T-helper 17 cell (primary cell): ENCODE results near the gene DTNB. TPM values are rescaled to one million over a fixed set of nuclear protein-coding genes. Genes with fewer than 3 reads are reported as not detected.

ENCODE experiments used
- ATAC-seq: fragments of 150-1000 bp; cut with Tn5 transposase; 2 replicates; pipeline ENCODE4 v1.10.0; 2021; ENCODE audit warnings: mild to moderate bottlenecking, moderate library complexity
- DNase-seq, 3 donors: peaks; one replicate each; pipeline versions ENCODE4 v3.0.0 to v3.0.0-alpha.2; 2020 to 2021
- H3K9me3 ChIP-seq: one replicate; pipeline ENCODE4 v1.7.0; 2013; ENCODE audit warnings: low read length, mild to moderate bottlenecking; ENCODE audit not compliant: control insufficient read depth, poor library complexity, severe bottlenecking
- H3K27ac Mint-ChIP-seq: one replicate; pipeline ENCODE4 v1.8.0; 2022; ENCODE audit warnings: mild to moderate bottlenecking, moderate library complexity, mixed read lengths
- H3K27me3 Mint-ChIP-seq: one replicate; pipeline ENCODE4 v1.8.0; 2022; ENCODE audit warnings: mixed read lengths
- H3K36me3 Mint-ChIP-seq: one replicate; pipeline ENCODE4 v1.8.0; 2022; ENCODE audit warnings: low read depth, mixed read lengths
- H3K4me1 Mint-ChIP-seq: one replicate; pipeline ENCODE4 v1.8.0; 2022; ENCODE audit warnings: mild to moderate bottlenecking, mixed read lengths
- H3K4me3 Mint-ChIP-seq: one replicate; pipeline ENCODE4 v1.8.0; 2022; ENCODE audit warnings: mild to moderate bottlenecking, moderate library complexity, mixed read lengths
- total RNA-seq, 4 donors: library from RNA in 2 of 4; stranded (reverse) in 2 of 4; gene quantifications; one replicate each; pipeline ENCODE4 v1.2.3 and lab custom pipeline; 2022 to 2026

Gene DTNB
- total RNA-seq, 2 donors from 2014 or later = 32.3 to 36.3 TPM

- DNase-seq (no peak), ATAC-seq (no peak)
- Mint-ChIP-seq H3K4me1 (peaks cover 2% of the 10 kb centered on the region), H3K4me3 (no peak overlapping the region), H3K27me3 (no peaks in the 10 kb centered on the region), H3K36me3 (peaks cover 2% of the 10 kb centered on the region), H3K27ac (no peak overlapping the region)
- H3K9me3 ChIP-seq = no peaks in the 10 kb centered on the region
These were observed 238.0 kb downstream of the DTNB start for GRCh38 chr2:25435421-25435820.

- Mint-ChIP-seq H3K27ac (peak overlapping the region; percentile 67), H3K4me1 (peaks cover 2% of the 10 kb centered on the region), H3K36me3 (peaks cover 8% of the 10 kb centered on the region), H3K27me3 (no peaks in the 10 kb centered on the region), H3K4me3 (no peak overlapping the region)
- H3K9me3 ChIP-seq = no peaks in the 10 kb centered on the region
- ATAC-seq (no peak), DNase-seq (no peak)
These were observed 241.8 kb downstream of the DTNB start for GRCh38 chr2:25431604-25432003.

DNA sequence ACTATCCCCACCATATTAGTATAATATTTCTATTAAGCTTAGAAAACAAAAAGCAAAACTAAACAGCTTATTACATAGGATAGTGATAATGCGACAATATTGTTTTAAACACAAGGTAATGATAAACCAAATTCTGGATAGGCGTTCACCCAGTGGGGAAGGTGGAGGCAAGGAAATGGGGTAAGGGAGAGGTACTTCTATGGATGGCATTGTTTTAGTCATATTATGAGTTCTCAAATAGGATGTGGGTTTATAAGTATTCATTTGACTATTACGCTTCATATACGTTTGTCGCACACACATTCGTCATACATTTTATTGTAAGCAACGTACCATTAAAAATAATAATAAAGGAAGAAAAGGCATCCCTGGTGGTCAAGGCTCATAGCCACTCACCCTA lies 242.8 kb downstream of the DTNB start:
- Mint-ChIP-seq H3K27ac (no peak overlapping the region), H3K27me3 (no peaks in the 10 kb centered on the region), H3K4me1 (peaks cover 2% of the 10 kb centered on the region), H3K4me3 (no peak overlapping the region), H3K36me3 (peaks cover 8% of the 10 kb centered on the region)
- H3K9me3 ChIP-seq = no peaks in the 10 kb centered on the region
- ATAC-seq (no peak), DNase-seq (no peak)

DNA sequence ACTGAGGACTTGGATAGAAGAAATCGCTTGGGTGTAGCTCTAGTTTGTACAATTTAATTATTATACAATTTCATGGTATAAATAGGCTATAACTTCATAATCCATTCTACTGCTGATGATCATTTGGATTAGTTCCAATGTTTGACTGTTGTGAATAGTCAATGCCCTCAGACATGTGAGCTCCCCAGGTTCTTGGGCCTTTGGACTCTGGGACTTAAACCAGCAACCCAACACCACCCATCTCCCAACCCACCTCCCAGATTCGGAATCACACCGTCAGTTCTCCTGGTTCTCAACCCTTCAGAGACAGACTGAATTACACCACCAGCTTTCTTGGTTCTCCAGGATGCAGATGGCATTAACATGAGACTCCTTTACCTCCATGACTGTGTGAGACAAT lies 247.1 kb downstream of the DTNB start:
- peaks cover 6% of the 10 kb centered on the region for H3K36me3 Mint-ChIP-seq
- no peak overlapping the region for H3K4me3 Mint-ChIP-seq
- H3K27me3 Mint-ChIP-seq = no peaks in the 10 kb centered on the region
- ATAC-seq (no peak), DNase-seq (no peak)
- H3K9me3 ChIP-seq = no peaks in the 10 kb centered on the region
- no peak overlapping the region for H3K27ac Mint-ChIP-seq
- no peaks in the 10 kb centered on the region for H3K4me1 Mint-ChIP-seq

DNA sequence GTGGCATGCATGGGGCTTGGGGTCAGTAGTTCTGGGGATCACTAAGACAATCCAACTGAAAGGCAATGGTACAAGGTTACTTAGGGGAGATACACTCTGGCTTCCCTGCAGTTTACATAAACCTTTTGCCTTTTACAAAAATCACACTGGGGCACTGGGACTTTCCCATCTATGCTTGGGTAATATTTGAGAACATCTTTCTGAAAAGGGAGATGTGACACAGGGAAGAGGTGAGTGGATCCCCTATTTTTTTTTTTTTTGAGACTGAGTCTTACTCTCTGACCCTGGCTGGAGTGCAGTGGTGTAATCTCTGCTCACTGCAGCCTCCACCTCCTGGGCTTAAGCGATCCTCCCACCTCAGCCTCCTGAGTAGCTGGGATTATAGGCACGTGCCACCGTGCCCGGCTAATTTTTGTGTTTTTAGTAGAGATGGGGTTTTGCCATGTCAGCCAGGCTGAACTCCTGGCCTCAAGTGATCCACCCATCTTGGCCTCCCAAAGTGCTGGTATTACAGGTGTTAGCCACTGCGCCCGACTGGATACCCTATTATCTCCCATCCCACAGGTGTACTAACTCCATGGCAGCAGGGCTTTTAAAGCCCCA lies 248.8 kb downstream of the DTNB start:
- H3K4me3 Mint-ChIP-seq = peak overlapping the region; percentile 12
- H3K4me1 Mint-ChIP-seq = peaks cover 2% of the 10 kb centered on the region
- H3K36me3 Mint-ChIP-seq = peaks cover 6% of the 10 kb centered on the region
- ATAC-seq (no peak), DNase-seq (no peak)
- no peak overlapping the region for H3K27ac Mint-ChIP-seq
- no peaks in the 10 kb centered on the region for H3K9me3 ChIP-seq
- no peaks in the 10 kb centered on the region for H3K27me3 Mint-ChIP-seq

GRCh38 chr2:25421820-25422411 lies 251.5 kb downstream of the DTNB start:
- Mint-ChIP-seq H3K27me3 (no peaks in the 10 kb centered on the region), H3K4me3 (no peak overlapping the region), H3K4me1 (peaks cover 2% of the 10 kb centered on the region), H3K36me3 (peaks cover 6% of the 10 kb centered on the region), H3K27ac (peak overlapping the region; percentile 41)
- ATAC-seq (peak; percentile 42), DNase-seq (no peak)
- H3K9me3 ChIP-seq = no peaks in the 10 kb centered on the region

- Mint-ChIP-seq H3K27me3 (no peaks in the 10 kb centered on the region), H3K36me3 (peaks cover 6% of the 10 kb centered on the region), H3K27ac (peak overlapping the region; percentile 41), H3K4me3 (no peak overlapping the region), H3K4me1 (peaks cover 4% of the 10 kb centered on the region)
- H3K9me3 ChIP-seq = no peaks in the 10 kb centered on the region
- ATAC-seq (no peak), DNase-seq (no peak)
These were observed 252.1 kb downstream of the DTNB start for GRCh38 chr2:25421289-25421688.

DNA sequence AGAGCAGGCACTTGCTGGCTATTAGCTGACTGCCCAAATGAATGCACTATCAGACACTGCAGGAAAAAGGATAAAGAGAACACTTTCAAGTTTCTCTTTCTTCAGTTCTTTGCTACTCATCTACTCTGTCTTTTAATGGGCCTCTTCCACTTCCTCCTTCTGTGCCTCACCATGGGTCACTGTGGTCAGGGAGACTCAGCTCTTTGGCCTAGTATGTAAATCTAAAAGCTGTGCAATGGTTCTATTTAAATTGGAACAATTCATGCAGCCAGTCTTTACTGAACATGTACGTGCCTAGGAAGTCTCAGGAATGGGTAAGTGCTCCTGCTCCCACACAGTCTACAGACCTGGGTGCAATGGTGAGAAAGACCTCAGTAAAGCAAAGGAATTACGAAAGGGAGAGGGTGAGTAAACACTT lies 252.5 kb downstream of the DTNB start:
- no peaks in the 10 kb centered on the region for H3K9me3 ChIP-seq
- Mint-ChIP-seq H3K4me3 (no peak overlapping the region), H3K4me1 (peaks cover 4% of the 10 kb centered on the region), H3K27ac (peak overlapping the region; percentile 41), H3K36me3 (peaks cover 6% of the 10 kb centered on the region), H3K27me3 (no peaks in the 10 kb centered on the region)
- DNase-seq = no peak
- no peak for ATAC-seq

GRCh38 chr2:25419678-25420242 lies 253.6 kb downstream of the DTNB start:
- Mint-ChIP-seq H3K36me3 (peaks cover 6% of the 10 kb centered on the region), H3K4me1 (peaks cover 4% of the 10 kb centered on the region), H3K27ac (no peak overlapping the region), H3K4me3 (no peak overlapping the region), H3K27me3 (no peaks in the 10 kb centered on the region)
- H3K9me3 ChIP-seq = no peaks in the 10 kb centered on the region
- DNase-seq (no peak), ATAC-seq (peak; percentile 79)

DNA sequence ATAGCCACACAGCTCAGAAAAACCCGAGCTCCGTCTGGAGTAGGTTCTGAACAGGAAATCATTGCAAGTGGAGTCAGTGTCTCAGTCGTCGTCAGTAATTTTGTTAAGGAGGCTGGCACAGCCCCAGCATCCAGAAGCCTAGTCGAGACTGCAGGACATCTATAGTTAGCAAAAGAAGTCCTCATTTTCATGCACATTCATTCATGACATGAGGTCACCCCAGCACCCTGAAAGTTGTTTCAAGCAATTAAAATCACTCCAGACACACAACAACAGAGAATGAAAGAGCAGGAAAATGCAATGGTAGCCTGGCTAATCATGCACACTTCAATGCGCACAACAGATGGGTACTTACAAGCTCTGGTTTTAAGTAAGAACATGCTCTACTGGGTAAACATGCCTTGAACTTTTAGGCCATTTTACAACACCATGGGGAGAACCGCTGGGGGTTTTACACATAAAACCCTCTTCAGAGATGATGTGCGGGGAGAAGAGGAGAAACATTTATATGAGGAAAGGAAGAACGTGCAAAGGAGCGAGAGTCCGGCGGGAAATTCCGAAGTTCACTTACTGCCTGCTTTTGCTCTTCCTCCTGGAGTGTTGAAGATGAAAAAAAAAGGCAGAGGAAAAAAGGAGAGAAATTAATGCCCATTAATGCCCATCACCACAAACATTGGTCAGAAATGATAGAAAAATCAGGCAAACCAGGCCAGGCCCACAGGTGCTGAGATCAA lies 254.3 kb downstream of the DTNB start:
- Mint-ChIP-seq H3K4me3 (no peak overlapping the region), H3K36me3 (peaks cover 6% of the 10 kb centered on the region)

GRCh38 chr2:25417715-25418369 lies 255.5 kb downstream of the DTNB start:
- H3K27ac Mint-ChIP-seq = no peak overlapping the region
- no peak overlapping the region for H3K4me3 Mint-ChIP-seq
- H3K36me3 Mint-ChIP-seq = peaks cover 8% of the 10 kb centered on the region
- H3K9me3 ChIP-seq = no peaks in the 10 kb centered on the region
- DNase-seq (no peak), ATAC-seq (no peak)
- no peaks in the 10 kb centered on the region for H3K27me3 Mint-ChIP-seq
- peaks cover 4% of the 10 kb centered on the region for H3K4me1 Mint-ChIP-seq

More for the DNA sequence above, 254.3 kb downstream of the DTNB start:
- H3K9me3 ChIP-seq = no peaks in the 10 kb centered on the region
- ATAC-seq (no peak), DNase-seq (no peak)
- peaks cover 4% of the 10 kb centered on the region for H3K4me1 Mint-ChIP-seq
- no peaks in the 10 kb centered on the region for H3K27me3 Mint-ChIP-seq
- no peak overlapping the region for H3K27ac Mint-ChIP-seq

GRCh38 chr2:25416674-25417073 lies 256.7 kb downstream of the DTNB start:
- peak overlapping the region; percentile 47 for H3K4me3 Mint-ChIP-seq
- DNase-seq = no peak
- peaks cover 8% of the 10 kb centered on the region for H3K36me3 Mint-ChIP-seq
- H3K9me3 ChIP-seq = no peaks in the 10 kb centered on the region
- H3K4me1 Mint-ChIP-seq = peaks cover 4% of the 10 kb centered on the region
- H3K27me3 Mint-ChIP-seq = no peaks in the 10 kb centered on the region
- ATAC-seq = no peak
- H3K27ac Mint-ChIP-seq = no peak overlapping the region

GRCh38 chr2:25414781-25415180 lies 258.6 kb downstream of the DTNB start:
- Mint-ChIP-seq H3K36me3 (peaks cover 8% of the 10 kb centered on the region), H3K4me3 (no peak overlapping the region), H3K27me3 (no peaks in the 10 kb centered on the region), H3K4me1 (peaks cover 5% of the 10 kb centered on the region), H3K27ac (no peak overlapping the region)
- no peak for DNase-seq
- H3K9me3 ChIP-seq = no peaks in the 10 kb centered on the region
- no peak for ATAC-seq
